ENCODE results near the gene SPCS3. TPM values are rescaled to one million over a fixed set of nuclear protein-coding genes. Genes with fewer than 3 reads are reported as not detected.

The SPCS3 gene
- total and polyA plus RNA-seq, 2 experiments from 2014 or later: 62.5 to 79.9 TPM

DNA sequence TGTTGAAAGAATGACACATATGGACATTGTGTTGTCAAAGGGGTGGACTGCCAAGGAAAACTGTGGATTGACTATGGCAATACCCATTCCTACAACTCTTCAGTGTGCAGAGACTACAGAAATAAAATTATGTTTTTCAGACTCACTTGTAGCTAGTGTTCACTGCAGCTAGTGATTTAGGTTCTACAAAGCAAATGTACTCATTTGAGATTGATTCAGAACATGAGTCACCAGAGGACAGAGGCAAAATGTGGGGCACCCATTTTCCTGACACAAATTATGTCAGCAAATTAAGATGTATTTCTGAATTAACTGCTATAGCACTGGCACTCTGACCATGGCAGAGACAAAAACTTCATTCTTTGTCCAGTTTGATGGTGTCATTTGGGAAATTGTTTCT, 40.7 kb downstream of the SPCS3 start:
- no peak overlapping the region for H2AFZ ChIP-seq
- ATAC-seq (no peak), DNase-seq (ENCODE audit: low spot score) (no peak)
- H3K9me3 Mint-ChIP-seq: peaks cover 12% of the 10 kb centered on the region; the same call in 2 of the 3 replicates
- H3K4me1 ChIP-seq (ENCODE audit: insufficient read depth): peaks cover 34% of the 10 kb centered on the region
- peaks cover 12% of the 10 kb centered on the region; the same call in 2 of the 3 replicates for H3K36me3 Mint-ChIP-seq (ENCODE audit: low read depth)
- H3K79me2 ChIP-seq (replicated peaks; ENCODE audit: insufficient read depth): no peaks in the 10 kb centered on the region
- TF ChIP-seq, protein P1, sequence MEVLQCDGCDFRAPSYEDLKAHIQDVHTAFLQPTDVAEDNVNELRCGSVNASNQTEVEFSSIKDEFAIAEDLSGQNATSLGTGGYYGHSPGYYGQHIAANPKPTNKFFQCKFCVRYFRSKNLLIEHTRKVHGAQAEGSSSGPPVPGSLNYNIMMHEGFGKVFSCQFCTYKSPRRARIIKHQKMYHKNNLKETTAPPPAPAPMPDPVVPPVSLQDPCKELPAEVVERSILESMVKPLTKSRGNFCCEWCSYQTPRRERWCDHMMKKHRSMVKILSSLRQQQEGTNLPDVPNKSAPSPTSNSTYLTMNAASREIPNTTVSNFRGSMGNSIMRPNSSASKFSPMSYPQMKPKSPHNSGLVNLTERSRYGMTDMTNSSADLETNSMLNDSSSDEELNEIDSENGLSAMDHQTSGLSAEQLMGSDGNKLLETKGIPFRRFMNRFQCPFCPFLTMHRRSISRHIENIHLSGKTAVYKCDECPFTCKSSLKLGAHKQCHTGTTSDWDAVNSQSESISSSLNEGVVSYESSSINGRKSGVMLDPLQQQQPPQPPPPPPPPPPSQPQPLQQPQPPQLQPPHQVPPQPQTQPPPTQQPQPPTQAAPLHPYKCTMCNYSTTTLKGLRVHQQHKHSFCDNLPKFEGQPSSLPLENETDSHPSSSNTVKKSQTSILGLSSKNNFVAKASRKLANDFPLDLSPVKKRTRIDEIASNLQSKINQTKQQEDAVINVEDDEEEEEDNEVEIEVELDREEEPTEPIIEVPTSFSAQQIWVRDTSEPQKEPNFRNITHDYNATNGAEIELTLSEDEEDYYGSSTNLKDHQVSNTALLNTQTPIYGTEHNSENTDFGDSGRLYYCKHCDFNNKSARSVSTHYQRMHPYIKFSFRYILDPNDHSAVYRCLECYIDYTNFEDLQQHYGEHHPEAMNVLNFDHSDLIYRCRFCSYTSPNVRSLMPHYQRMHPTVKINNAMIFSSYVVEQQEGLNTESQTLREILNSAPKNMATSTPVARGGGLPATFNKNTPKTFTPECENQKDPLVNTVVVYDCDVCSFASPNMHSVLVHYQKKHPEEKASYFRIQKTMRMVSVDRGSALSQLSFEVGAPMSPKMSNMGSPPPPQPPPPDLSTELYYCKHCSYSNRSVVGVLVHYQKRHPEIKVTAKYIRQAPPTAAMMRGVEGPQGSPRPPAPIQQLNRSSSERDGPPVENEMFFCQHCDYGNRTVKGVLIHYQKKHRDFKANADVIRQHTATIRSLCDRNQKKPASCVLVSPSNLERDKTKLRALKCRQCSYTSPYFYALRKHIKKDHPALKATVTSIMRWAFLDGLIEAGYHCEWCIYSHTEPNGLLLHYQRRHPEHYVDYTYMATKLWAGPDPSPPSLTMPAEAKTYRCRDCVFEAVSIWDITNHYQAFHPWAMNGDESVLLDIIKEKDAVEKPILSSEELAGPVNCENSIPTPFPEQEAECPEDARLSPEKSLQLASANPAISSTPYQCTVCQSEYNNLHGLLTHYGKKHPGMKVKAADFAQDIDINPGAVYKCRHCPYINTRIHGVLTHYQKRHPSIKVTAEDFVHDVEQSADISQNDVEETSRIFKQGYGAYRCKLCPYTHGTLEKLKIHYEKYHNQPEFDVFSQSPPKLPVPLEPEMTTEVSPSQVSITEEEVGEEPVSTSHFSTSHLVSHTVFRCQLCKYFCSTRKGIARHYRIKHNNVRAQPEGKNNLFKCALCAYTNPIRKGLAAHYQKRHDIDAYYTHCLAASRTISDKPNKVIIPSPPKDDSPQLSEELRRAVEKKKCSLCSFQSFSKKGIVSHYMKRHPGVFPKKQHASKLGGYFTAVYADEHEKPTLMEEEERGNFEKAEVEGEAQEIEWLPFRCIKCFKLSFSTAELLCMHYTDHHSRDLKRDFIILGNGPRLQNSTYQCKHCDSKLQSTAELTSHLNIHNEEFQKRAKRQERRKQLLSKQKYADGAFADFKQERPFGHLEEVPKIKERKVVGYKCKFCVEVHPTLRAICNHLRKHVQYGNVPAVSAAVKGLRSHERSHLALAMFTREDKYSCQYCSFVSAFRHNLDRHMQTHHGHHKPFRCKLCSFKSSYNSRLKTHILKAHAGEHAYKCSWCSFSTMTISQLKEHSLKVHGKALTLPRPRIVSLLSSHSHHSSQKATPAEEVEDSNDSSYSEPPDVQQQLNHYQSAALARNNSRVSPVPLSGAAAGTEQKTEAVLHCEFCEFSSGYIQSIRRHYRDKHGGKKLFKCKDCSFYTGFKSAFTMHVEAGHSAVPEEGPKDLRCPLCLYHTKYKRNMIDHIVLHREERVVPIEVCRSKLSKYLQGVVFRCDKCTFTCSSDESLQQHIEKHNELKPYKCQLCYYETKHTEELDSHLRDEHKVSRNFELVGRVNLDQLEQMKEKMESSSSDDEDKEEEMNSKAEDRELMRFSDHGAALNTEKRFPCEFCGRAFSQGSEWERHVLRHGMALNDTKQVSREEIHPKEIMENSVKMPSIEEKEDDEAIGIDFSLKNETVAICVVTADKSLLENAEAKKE (CRISPR knock-in tag; IDR thresholded peaks at IDR 0.05): no peak
- TF ChIP-seq EZH2phosphoT487 (IDR thresholded peaks at IDR 0.05; ENCODE audit: unreplicated experiment): no peak
- TF ChIP-seq EZH2 (IDR thresholded peaks at IDR 0.05; ENCODE audit: low read depth, unreplicated experiment): no peak
- TF ChIP-seq NANOG (IDR thresholded peaks at IDR 0.05; ENCODE audit: borderline replicate concordance): no peak
- no peak for TF ChIP-seq STAT1 (IDR thresholded peaks at IDR 0.05; ENCODE audit: unreplicated experiment)
- TF ChIP-seq JUNB (IDR thresholded peaks at IDR 0.05; ENCODE audit: unreplicated experiment): no peak
- H3K4me2 ChIP-seq: no peak overlapping the region
- no peaks in the 10 kb centered on the region for H3K27me3 ChIP-seq (ENCODE audit: insufficient read depth)
- H3F3A ChIP-seq (replicated peaks; ENCODE audit: low read depth): no peaks in the 10 kb centered on the region; the same call in 1 of the 2 replicates
- peaks cover 7% of the 10 kb centered on the region; the same call in 1 of the 2 replicates for H3K36me3 ChIP-seq (ENCODE audit: insufficient read depth)
- H3K27ac ChIP-seq (ENCODE audit: low read depth): no peak overlapping the region
- H4K20me1 ChIP-seq (replicated peaks; ENCODE audit: insufficient read depth): no peaks in the 10 kb centered on the region
- H3K4me3 Mint-ChIP-seq: no peak overlapping the region
- H3K4me1 Mint-ChIP-seq: peaks cover 29% of the 10 kb centered on the region
- no peak overlapping the region for H3K27ac Mint-ChIP-seq
- H3K4me3 ChIP-seq: no peak overlapping the region
- H3K9me2 ChIP-seq (ENCODE audit: insufficient read depth): 0 out of 2 replicates have a peak, but pooled peaks cover 5% of the 10 kb centered on the region
- no peaks in the 10 kb centered on the region for H3K27me3 Mint-ChIP-seq (ENCODE audit: insufficient read depth, low read depth, poor library complexity)

DNA sequence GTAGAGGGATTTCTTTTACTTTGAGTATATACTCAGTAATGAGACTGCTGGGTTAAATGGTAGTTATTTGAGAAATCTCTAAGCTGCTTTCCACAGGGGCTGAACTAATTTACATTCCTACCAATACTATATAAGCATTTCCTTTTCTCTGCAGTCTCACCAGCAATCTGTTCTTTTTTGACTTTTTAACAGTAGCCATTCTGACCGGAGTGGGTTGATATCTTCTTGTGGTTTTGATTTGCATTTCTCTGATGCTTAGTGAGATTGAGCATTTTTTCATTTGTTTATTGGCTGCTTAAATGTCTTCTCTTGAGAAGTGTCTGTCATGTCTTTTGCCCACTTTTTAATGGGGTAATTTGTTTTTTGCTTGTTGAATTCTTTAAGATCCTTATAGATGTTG, 43.3 kb downstream of the SPCS3 start:
- no peaks in the 10 kb centered on the region for H3K27me3 Mint-ChIP-seq (ENCODE audit: insufficient read depth, low read depth, poor library complexity)
- no peak for ATAC-seq
- TF ChIP-seq, protein P2, sequence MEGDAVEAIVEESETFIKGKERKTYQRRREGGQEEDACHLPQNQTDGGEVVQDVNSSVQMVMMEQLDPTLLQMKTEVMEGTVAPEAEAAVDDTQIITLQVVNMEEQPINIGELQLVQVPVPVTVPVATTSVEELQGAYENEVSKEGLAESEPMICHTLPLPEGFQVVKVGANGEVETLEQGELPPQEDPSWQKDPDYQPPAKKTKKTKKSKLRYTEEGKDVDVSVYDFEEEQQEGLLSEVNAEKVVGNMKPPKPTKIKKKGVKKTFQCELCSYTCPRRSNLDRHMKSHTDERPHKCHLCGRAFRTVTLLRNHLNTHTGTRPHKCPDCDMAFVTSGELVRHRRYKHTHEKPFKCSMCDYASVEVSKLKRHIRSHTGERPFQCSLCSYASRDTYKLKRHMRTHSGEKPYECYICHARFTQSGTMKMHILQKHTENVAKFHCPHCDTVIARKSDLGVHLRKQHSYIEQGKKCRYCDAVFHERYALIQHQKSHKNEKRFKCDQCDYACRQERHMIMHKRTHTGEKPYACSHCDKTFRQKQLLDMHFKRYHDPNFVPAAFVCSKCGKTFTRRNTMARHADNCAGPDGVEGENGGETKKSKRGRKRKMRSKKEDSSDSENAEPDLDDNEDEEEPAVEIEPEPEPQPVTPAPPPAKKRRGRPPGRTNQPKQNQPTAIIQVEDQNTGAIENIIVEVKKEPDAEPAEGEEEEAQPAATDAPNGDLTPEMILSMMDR (conservative IDR thresholded peaks at IDR 0.05; ENCODE audit: low read depth in 2 of 2): no peak
- TF ChIP-seq STAT1 (IDR thresholded peaks at IDR 0.05; ENCODE audit: unreplicated experiment) (no peak), JUNB (IDR thresholded peaks at IDR 0.05; ENCODE audit: unreplicated experiment) (no peak)

More for the DNA sequence above, 43.3 kb downstream of the SPCS3 start:
- Histone ChIP-seq H4K20me1 (replicated peaks; ENCODE audit: insufficient read depth) (no peaks in the 10 kb centered on the region), H3K27ac (ENCODE audit: low read depth) (no peak overlapping the region), H3K36me3 (ENCODE audit: insufficient read depth) (no peaks in the 10 kb centered on the region), H3K27me3 (ENCODE audit: insufficient read depth) (no peaks in the 10 kb centered on the region), H3K9me2 (ENCODE audit: insufficient read depth) (0 out of 2 replicates have a peak, but pooled peaks cover 8% of the 10 kb centered on the region), H3K4me1 (ENCODE audit: insufficient read depth) (peaks cover 17% of the 10 kb centered on the region; the same call in 1 of the 2 replicates), H3F3A (replicated peaks; ENCODE audit: low read depth) (no peaks in the 10 kb centered on the region), H3K4me3 (no peak overlapping the region), H3K79me2 (replicated peaks; ENCODE audit: insufficient read depth) (no peaks in the 10 kb centered on the region), H3K4me2 (no peak overlapping the region), H2AFZ (no peak overlapping the region)
- Mint-ChIP-seq H3K4me1 (peaks cover 16% of the 10 kb centered on the region; the same call in 2 of the 3 replicates), H3K9me3 (no peaks in the 10 kb centered on the region), H3K36me3 (ENCODE audit: low read depth) (peaks cover 3% of the 10 kb centered on the region; the same call in 1 of the 3 replicates), H3K27ac (no peak overlapping the region), H3K4me3 (no peak overlapping the region)
- DNase-seq (ENCODE audit: low spot score): no peak

Measured in GM23338 (cell line).